Effector memory CD8-positive, alpha-beta T cell (primary cell): Measurements from ENCODE around the gene RAB9A.

Source experiments
- ATAC-seq: fragments of 150-1000 bp; cut with Tn5 transposase; replicated peaks from 2 replicates; pipeline ENCODE4 v1.10.0; 2021; ENCODE audit warnings: mild to moderate bottlenecking, moderate library complexity
- DNase-seq, 3 experiments: peaks; one replicate each; pipeline ENCODE4 v3.0.0; 2021
- H3K27ac Mint-ChIP-seq, 2 donors: one replicate each; pipeline ENCODE4 v1.8.0; 2022; ENCODE audit warnings: mild to moderate bottlenecking in 2 of 2, mixed read lengths in 2 of 2, moderate library complexity in 2 of 2
- H3K27me3 Mint-ChIP-seq, 2 donors: one replicate each; pipeline ENCODE4 v1.8.0; 2022; ENCODE audit warnings: mixed read lengths in 2 of 2
- H3K36me3 Mint-ChIP-seq: one replicate; pipeline ENCODE4 v1.8.0; 2022; ENCODE audit warnings: mild to moderate bottlenecking, moderate library complexity, mixed read lengths; ENCODE audit not compliant: insufficient read depth
- H3K4me1 Mint-ChIP-seq, 2 donors: one replicate each; pipeline ENCODE4 v1.8.0; 2022; ENCODE audit warnings: low read depth in 2 of 2, mixed read lengths in 2 of 2
- H3K4me3 Mint-ChIP-seq, 2 donors: one replicate each; pipeline ENCODE4 v1.8.0; 2022; ENCODE audit warnings: mild to moderate bottlenecking in 2 of 2, mixed read lengths in 2 of 2, moderate library complexity in 2 of 2
- H3K9me3 Mint-ChIP-seq, 2 donors: one replicate each; pipeline ENCODE4 v1.8.0; 2022; ENCODE audit warnings: mixed read lengths in 2 of 2

RAB9A gene

GRCh38 chrX:13697455-13697854, 8.5 kb downstream of the RAB9A start:
- Mint-ChIP-seq H3K9me3 (no peaks in the 10 kb centered on the region), H3K36me3 (peaks cover 6% of the 10 kb centered on the region), H3K27ac (peak overlapping the region; percentile 81 to 89), H3K4me1 (peaks cover 50 to 56% of the 10 kb centered on the region in 2 donors), H3K4me3 (peak overlapping the region; percentile 33 to 70), H3K27me3 (no peaks in the 10 kb centered on the region)
- no peak for DNase-seq
- peak; percentile 85 for ATAC-seq

DNA sequence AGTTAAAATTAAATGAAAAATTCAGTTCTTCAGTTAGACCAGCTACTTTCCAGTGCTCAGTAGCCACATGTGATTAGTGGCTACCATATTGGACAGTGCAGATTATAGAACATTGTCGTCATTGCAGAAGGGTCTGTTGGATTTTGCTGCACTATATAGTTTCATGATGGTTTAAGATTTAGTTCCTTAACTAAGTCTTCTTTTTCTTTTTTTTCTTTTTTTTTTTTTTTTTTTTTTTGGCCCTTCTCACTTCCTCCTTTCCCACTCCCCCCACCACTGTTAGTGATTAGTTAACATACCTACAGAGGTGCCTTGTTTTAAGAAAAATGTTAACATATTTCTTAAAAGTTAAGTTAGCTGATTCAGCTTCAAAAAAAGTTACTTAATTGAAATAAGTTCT, 9.0 kb downstream of the RAB9A start:
- Mint-ChIP-seq H3K4me1 (peaks cover 48 to 56% of the 10 kb centered on the region in 2 donors), H3K27ac (peak overlapping the region; percentile 81 to 89), H3K27me3 (no peaks in the 10 kb centered on the region), H3K36me3 (peaks cover 4% of the 10 kb centered on the region), H3K9me3 (no peaks in the 10 kb centered on the region), H3K4me3 (no peak overlapping the region)
- ATAC-seq (no peak), DNase-seq (no peak)

GRCh38 chrX:13698432-13698831, 9.5 kb downstream of the RAB9A start:
- Mint-ChIP-seq H3K4me1 (peaks cover 44 to 54% of the 10 kb centered on the region in 2 donors), H3K9me3 (no peaks in the 10 kb centered on the region), H3K27ac (no peak overlapping the region), H3K27me3 (no peaks in the 10 kb centered on the region), H3K36me3 (peaks cover 2% of the 10 kb centered on the region), H3K4me3 (no peak overlapping the region)
- DNase-seq: no peak
- ATAC-seq: no peak

DNA sequence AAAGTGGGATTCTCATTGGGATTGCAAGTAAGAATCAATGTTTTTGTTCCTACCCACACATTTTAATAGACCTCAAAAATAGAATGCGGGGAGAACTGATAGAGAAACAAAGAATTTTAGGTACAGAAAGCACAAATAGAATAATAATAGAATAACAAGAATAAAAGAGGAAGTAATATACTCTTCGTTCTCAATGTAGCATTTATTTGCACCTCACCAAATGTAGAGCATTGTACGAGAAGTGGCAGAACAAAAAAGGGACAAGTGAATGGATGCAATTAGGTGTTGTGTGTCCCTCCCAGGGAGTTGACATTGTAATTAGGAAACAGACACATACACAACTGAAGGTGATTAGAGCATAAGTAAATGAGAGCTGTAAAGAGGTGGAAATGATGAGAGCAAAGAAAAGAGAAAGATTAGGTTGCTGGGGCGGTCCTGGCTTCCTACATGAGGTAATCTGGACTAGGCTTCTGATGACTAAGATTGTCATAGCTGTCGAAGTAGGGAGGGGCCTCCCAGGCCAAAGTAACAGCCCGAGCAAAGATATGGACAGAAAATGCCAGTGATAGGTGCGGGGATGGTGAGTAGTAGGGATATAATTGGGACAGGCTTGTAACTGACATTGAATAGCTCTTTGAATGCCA, 10.4 kb downstream of the RAB9A start:
- DNase-seq (no peak), ATAC-seq (peak; percentile 45)
- Mint-ChIP-seq H3K4me3 (peak overlapping the region; percentile 7 to 8), H3K9me3 (no peaks in the 10 kb centered on the region), H3K27ac (peak overlapping the region; percentile 7 to 59), H3K36me3 (peaks cover 2% of the 10 kb centered on the region), H3K27me3 (no peaks in the 10 kb centered on the region), H3K4me1 (peaks cover 41 to 57% of the 10 kb centered on the region in 2 donors)

DNA sequence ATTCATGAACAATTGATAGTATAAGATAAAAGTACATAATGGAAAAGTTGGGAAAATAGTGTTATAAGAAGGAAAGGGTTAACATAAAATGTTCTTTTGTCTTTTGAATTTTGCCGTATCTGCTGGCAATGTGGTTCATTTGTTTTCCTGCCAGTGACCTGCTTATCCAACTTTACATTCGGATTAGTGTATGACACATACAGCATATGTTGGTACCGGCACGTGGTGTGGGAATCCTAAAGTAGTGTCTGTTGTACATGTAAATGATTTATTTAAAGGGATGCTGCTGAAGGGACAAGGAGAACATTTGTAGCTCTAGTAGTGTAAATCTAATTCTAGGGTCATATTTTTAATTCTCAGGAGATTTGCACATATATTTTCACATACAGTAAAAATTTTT, 11.5 kb downstream of the RAB9A start:
- Mint-ChIP-seq H3K4me3 (no peak overlapping the region), H3K36me3 (peaks cover 9% of the 10 kb centered on the region), H3K27ac (peak overlapping the region in 1 of 2 donors; percentile 35), H3K4me1 (peaks cover 34 to 53% of the 10 kb centered on the region in 2 donors), H3K9me3 (no peaks in the 10 kb centered on the region), H3K27me3 (no peaks in the 10 kb centered on the region)
- no peak for DNase-seq
- no peak for ATAC-seq

DNA sequence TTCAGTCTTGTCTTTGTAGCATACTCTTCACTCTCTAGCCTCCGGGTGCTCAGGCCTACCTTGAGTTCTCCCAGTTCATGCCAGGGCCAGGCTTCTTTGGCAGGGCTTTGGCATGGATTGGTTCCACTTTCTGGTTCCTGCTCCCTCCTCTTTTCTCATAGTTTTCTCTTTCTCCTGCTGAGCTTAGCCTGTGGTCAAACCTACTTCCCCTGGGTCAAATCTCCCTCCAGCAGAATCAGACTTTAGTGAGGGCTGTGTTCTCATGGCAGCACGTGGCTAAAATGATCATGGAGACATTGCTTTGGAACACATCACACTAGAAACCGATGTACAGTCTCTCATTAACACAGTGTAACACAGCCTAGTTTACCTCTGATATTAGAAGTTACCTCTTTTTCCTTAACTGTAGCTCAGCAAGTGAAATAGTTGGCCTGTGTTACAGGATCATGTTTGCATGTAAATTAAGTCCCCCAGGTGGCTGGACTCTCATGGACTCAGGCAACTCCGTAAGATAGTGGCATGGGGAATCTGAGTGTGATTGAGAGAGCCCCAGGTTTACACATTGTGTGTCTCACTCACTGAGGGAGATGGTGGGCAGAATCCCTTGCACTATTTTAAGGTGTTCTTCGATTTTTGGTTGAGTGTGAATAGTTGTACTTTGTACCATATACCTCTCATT, 13.3 kb downstream of the RAB9A start:
- peak overlapping the region; percentile 19 to 20 for H3K4me3 Mint-ChIP-seq
- H3K36me3 Mint-ChIP-seq: peaks cover 22% of the 10 kb centered on the region
- no peak for DNase-seq
- peak overlapping the region; percentile 50 to 79 for H3K27ac Mint-ChIP-seq
- H3K4me1 Mint-ChIP-seq: peaks cover 28 to 44% of the 10 kb centered on the region in 2 donors
- ATAC-seq: no peak
- no peaks in the 10 kb centered on the region for H3K9me3 Mint-ChIP-seq
- H3K27me3 Mint-ChIP-seq: no peaks in the 10 kb centered on the region

DNA sequence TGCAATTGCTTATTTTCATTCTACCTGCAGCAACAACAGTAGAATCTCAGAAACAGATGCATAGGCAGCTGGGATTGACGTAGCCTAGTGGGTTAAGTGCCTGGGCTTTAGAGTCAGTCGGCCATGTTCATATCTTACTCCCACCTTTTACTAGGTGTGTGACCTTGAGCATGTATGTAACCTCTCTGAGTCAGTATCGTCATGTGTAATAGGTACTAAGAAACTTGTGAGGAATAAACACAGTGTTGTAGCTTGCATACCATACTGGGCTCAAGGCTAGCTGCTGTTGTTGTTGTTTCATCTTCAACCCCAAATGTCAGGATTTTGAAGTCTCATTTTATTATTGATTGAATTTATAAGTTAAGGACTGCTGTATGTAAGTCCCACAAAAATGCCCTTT, 14.2 kb downstream of the RAB9A start:
- ATAC-seq (no peak), DNase-seq (no peak)
- H3K9me3 Mint-ChIP-seq: no peaks in the 10 kb centered on the region
- H3K4me1 Mint-ChIP-seq: peaks cover 26 to 41% of the 10 kb centered on the region in 2 donors
- H3K27ac Mint-ChIP-seq: no peak overlapping the region
- H3K4me3 Mint-ChIP-seq: no peak overlapping the region
- no peaks in the 10 kb centered on the region for H3K27me3 Mint-ChIP-seq
- peaks cover 22% of the 10 kb centered on the region for H3K36me3 Mint-ChIP-seq

DNA sequence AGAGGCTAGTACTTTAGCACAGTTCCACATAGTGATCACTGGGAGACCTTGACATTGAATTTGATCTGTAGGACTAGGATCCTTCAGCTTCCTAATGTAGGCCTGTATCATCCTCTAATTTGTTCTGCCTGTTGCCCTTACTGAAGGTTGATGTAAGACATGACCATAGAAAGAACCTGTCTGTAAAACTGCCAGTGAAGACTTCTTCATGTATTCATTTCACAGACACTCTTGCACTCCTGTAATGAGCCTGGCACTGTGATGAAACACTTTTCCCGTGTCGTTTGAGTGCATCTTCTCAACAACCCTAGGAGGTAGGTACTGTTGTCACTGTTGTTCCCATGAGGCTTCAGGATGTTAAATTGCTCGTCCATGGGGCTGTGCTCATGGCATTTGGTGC, 14.7 kb downstream of the RAB9A start:
- Mint-ChIP-seq H3K36me3 (peaks cover 22% of the 10 kb centered on the region), H3K4me1 (peaks cover 26 to 41% of the 10 kb centered on the region in 2 donors), H3K27me3 (no peaks in the 10 kb centered on the region), H3K4me3 (no peak overlapping the region), H3K27ac (peak overlapping the region in 1 of 2 donors; percentile 41), H3K9me3 (no peaks in the 10 kb centered on the region)
- ATAC-seq: no peak
- DNase-seq: no peak

- Mint-ChIP-seq H3K9me3 (no peaks in the 10 kb centered on the region), H3K36me3 (peaks cover 55% of the 10 kb centered on the region), H3K4me3 (no peak overlapping the region), H3K4me1 (peaks cover 10 to 12% of the 10 kb centered on the region in 2 donors), H3K27ac (peak overlapping the region in 1 of 2 donors; percentile 88), H3K27me3 (no peaks in the 10 kb centered on the region)
- DNase-seq (no peak), ATAC-seq (no peak)
Observed at GRCh38 chrX:13711141-13711540, 22.2 kb downstream of the RAB9A start.

DNA sequence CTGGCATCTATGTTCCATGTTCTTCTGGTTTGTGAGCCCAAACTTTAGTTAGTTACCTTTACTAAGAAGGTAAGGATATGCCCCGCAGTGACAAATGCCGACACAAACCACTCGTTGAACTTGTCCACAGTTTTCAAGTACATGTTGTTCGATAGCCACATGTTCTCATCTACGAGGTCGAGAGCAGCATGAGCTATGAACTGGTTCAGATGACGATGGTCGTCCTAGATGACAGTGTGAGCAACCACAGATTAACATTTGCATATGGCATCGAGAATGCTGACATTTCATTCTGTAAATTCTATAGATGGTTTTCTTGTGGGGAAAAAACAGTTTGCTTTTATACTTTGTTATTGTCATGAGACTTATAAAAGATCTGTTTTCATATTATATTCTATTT, 27.5 kb downstream of the RAB9A start:
- DNase-seq: peak in 2 of 3 experiments; percentile 11 to 18

GRCh38 chrX:13716905-13717304, 28.0 kb downstream of the RAB9A start:
- H3K4me3 Mint-ChIP-seq: peak overlapping the region; percentile 70 to 73
- H3K36me3 Mint-ChIP-seq: peaks cover 56% of the 10 kb centered on the region
- ATAC-seq: peak; percentile 84
- no peaks in the 10 kb centered on the region for H3K9me3 Mint-ChIP-seq
- peak; percentile 53 to 58 (median 54) for DNase-seq
- no peaks in the 10 kb centered on the region for H3K27me3 Mint-ChIP-seq
- peak overlapping the region; percentile 88 to 91 for H3K27ac Mint-ChIP-seq
- peaks cover 22 to 35% of the 10 kb centered on the region in 2 donors for H3K4me1 Mint-ChIP-seq

More for the DNA sequence above, 27.5 kb downstream of the RAB9A start:
- Mint-ChIP-seq H3K27ac (peak overlapping the region; percentile 88 to 91), H3K9me3 (no peaks in the 10 kb centered on the region), H3K4me3 (peak overlapping the region; percentile 10 to 49), H3K36me3 (peaks cover 56% of the 10 kb centered on the region), H3K27me3 (no peaks in the 10 kb centered on the region), H3K4me1 (peaks cover 26 to 36% of the 10 kb centered on the region in 2 donors)
- ATAC-seq: peak; percentile 79

DNA sequence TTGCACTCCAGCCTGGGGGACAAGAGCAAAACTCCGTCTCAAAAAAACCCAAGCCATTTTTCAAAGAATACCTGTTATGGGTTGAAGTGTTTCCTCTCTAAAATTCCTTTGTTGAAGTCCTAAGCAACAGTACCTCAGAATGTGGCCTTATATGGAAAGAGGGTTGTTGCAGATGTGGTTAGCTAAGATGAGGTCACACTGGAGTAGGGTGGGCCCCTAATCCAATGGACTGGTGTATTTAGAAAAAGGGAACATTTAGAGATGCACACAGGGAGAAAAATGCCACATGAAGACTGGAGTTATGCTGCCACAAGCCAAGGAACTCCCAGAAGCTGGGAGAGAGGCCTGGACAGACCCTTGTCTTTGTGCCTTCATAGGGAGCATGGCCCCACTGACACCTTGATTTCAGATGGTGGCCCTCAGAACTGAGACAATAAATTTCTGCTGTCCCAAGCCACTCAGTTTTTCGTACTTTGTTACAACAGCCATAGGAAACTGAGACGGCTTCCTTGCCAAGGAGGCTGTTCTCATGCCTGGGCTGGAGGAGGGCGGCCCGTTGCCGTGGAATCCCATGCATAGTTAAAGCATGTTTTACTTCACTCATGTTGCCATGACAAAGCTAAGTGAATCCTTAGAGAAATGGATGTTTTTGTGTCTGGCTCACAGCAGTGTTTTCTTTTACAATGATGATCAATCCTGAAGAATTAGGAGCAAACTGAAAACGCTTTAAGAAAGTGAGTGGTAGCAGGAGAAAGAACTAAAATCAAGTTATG, 29.0 kb downstream of the RAB9A start:
- DNase-seq (no peak), ATAC-seq (no peak)
- Mint-ChIP-seq H3K36me3 (peaks cover 52% of the 10 kb centered on the region), H3K9me3 (no peaks in the 10 kb centered on the region), H3K4me1 (peaks cover 21 to 38% of the 10 kb centered on the region in 2 donors), H3K4me3 (peak overlapping the region; percentile 35 to 70), H3K27ac (peak overlapping the region; percentile 88 to 91), H3K27me3 (no peaks in the 10 kb centered on the region)

DNA sequence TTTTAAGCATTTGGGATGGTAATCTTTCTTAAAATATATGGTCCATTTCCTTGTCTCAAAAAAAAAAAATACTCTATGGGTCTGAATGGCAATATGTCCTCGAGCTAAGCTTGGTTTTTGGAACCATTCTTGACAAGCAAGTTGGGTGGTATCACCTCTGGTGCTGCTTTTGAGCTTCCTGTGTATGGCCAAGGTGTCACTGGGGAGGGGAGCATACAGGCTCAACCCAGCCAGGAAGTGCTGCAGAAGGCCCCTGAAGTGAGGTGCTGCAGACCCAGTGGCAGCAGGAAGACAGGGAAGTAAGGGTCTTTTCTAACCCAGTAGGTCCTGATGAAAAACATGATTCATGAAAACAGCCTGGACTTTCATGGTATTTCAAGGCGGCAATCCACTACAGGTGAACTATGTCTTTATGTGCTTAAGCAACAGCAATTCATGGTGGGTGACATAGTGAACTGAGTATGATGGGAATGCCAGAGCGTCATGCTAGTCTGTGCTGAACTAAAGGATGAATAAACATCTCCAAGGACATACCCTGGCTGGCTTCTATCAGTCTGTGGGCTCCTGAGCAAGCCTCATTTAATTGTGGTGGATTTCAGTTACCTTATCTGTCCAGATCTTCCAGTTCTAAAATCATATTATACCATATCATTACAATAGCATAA, 30.4 kb downstream of the RAB9A start:
- peak; percentile 24 to 29 (median 25) for DNase-seq
- Mint-ChIP-seq H3K27ac (peak overlapping the region in 1 of 2 donors; percentile 91), H3K27me3 (no peaks in the 10 kb centered on the region), H3K36me3 (peaks cover 39% of the 10 kb centered on the region), H3K4me3 (peak overlapping the region; percentile 59 to 64), H3K4me1 (peaks cover 27 to 48% of the 10 kb centered on the region in 2 donors), H3K9me3 (no peaks in the 10 kb centered on the region)
- peak; percentile 67 for ATAC-seq
